SU-DHL-6 (cell line): ENCODE data around the gene GSC.

Experiments
- CTCF ChIP-seq: fragments of 200-600 bp; sonication (generic); IDR thresholded peaks from one replicate; pipeline ENCODE4 v1.5.1; 2017; ENCODE audit warnings: antibody characterized with exemption, mild to moderate bottlenecking, low read length, moderate library complexity; ENCODE audit not compliant: insufficient read depth, poor library complexity, severe bottlenecking
- EZH2phosphoT487 ChIP-seq: fragments of 200-600 bp; sonication (generic), shearing (Covaris generic); conservative IDR thresholded peaks from 2 replicates; pipeline ENCODE4 v1.6.1; 2018; ENCODE audit warnings: mild to moderate bottlenecking, antibody characterized with exemption, low read length, moderate library complexity, mixed read lengths

DNA sequence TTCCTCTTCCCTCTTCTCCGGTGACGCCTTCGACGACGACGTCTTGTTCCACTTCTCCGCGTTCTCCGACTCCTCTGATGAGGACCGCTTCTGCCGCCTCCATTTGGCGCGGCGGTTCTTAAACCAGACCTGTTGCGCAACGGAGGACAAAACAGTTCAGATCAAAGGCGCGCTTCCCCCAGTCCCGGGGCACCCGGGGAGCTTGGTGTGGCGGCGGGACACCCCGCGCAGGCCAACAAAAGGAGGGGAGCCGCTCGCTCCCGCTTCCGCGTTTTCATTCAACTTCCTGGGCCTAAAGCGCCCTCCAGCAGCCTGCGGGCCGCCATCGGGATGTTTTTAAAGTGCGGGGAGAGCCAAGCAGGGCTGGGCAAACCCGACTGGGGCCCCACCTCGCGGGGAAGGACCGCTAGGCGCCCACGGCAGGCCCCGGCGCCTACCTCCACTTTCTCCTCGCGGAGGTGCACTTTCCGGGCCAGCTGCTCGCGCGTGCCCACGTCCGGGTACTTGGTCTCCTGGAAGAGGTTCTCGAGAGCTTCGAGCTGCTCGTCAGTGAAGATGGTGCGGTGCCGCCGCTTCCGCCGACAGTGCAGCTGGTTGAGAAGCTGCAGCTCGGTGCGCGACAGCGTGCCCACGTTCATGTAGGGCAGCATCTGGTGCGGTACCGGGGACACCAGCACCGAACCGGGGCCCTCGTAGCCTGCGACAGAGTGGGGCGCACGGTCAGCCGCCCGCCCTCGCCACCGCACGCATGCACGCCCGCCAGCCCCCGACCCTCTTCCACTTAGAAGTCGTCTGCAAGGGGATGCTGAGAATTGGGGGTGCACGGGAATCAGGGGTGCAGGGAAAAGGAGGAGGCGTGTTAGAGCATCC is 1.2 kb downstream of the GSC start:
- TF ChIP-seq CTCF, result no peak
- no peak for TF ChIP-seq EZH2phosphoT487
